AG04449 (cell line): ENCODE results near the gene QRFP.

Source experiments
- CTCF ChIA-PET: fragments of 350-600 bp; formaldehyde crosslinking; extraction: SDS; loops from one replicate; lab custom pipeline; 2021; ENCODE audit warnings: antibody characterized with exemption; lab: Yijun Ruan, JAX
- POLR2A ChIA-PET: fragments of 400-600, 350-600 bp; formaldehyde crosslinking; extraction: SDS; loops from one replicate; lab custom pipeline; 2020; ENCODE audit warnings: antibody characterized with exemption, inconsistent platforms; lab: Yijun Ruan, JAX
- DNase-seq: peaks from one replicate; pipeline ENCODE4 v3.0.0-alpha.2; 2010; ENCODE audit warnings: low read depth, low spot score
- H3K4me3 ChIP-seq: 2 replicates; pipeline ENCODE4 v1.5.1; 2011; ENCODE audit warnings: low read depth, mild to moderate bottlenecking, control low read depth, low read length
- TF ChIP-seq, protein P1 (sequence below): IDR thresholded peaks from one replicate; pipeline ENCODE4 v1.5.1; 2011; ENCODE audit warnings: mild to moderate bottlenecking, moderate library complexity, low read length, control low read depth, inconsistent platforms; ENCODE audit not compliant: insufficient read depth; ENCODE audit errors: missing control alignments

QRFP gene

DNA sequence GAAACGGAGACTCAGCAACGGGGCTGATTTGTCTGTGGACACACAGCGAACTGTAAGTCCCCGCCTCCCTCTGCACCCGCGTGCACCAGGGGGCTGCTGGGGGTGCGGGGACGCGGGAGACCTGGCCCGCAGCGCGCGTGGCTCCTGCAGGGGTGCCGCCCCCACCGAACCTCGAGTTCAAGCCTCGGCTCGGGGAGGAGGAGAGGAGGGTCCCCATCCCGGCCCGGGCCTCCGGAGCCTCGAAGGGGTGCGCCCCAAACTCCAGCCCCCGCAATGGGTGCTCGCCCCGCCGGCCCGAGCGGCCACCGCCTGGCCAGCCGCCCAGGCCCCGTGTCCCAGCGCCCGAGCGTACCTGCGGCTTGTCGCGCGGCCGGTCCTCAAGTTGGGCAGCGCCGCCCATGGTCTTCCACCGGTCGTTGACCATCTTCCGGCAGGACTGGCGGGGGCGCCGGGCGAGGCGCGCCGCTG is 41.6 kb upstream of the QRFP start:
- TF ChIP-seq, protein P1, sequence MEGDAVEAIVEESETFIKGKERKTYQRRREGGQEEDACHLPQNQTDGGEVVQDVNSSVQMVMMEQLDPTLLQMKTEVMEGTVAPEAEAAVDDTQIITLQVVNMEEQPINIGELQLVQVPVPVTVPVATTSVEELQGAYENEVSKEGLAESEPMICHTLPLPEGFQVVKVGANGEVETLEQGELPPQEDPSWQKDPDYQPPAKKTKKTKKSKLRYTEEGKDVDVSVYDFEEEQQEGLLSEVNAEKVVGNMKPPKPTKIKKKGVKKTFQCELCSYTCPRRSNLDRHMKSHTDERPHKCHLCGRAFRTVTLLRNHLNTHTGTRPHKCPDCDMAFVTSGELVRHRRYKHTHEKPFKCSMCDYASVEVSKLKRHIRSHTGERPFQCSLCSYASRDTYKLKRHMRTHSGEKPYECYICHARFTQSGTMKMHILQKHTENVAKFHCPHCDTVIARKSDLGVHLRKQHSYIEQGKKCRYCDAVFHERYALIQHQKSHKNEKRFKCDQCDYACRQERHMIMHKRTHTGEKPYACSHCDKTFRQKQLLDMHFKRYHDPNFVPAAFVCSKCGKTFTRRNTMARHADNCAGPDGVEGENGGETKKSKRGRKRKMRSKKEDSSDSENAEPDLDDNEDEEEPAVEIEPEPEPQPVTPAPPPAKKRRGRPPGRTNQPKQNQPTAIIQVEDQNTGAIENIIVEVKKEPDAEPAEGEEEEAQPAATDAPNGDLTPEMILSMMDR = no peak
- POLR2A ChIA-PET = no interaction called here
- CTCF ChIA-PET = interaction anchor here (4.3 kb wide), 1 partner anchor 72 kb away, joined by 24 read pairs; no protein-coding TSS in a partner anchor
- peak overlapping the region; percentile 55 for H3K4me3 ChIP-seq
- no peak for DNase-seq

DNA sequence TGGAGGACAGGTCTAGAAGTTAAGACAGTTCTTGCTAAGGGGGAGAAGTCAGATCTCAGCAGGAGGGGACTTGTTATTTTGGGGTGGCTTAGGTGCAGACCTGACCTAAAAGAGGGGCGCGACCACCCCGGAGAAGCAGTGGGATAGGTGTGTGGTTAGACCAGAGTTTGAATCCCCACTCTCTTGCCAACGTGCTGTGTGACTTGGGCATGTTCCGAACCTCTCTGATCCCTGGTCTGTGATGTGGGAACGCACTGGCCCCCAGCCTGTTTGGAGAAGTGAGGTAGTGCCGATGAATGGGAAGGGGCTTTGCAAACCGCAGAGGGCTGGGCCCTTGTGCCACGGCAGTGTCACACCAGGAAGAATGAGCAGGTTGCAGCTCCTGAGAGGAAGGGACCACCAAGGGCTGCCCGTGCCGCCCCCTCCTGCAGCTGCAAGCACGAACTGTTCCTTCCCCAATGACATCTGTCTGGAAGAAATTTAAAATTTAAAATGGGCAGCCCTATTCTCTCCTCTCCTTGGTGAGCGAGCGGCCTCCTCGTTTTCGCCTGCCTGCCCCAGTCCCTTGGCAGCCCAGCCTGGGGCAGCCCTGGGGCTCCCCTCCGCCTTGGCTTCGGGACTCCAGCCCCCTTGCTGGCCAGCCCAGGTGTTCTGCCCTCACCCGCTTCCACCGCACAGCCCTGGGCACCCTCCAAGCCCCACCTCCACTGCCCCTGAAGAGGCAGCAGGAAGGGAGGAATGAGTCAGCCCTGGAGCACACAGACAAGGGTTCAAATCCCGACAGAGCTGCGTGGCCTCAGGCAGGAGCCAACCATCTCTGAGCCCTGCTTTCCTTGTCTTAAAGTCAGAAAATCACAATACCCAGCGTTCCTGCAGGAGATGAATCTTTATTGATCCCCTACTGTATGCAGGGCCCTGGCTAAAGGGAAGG is 40.8 kb upstream of the QRFP start:
- ChIA-PET CTCF (interaction anchor here (0.7 to 4.3 kb wide), 6 partner anchors 9 to 231 kb away, joined by 3 to 24 read pairs (median 6); no protein-coding TSS in a partner anchor), POLR2A (no interaction called here)
- TF ChIP-seq, protein P1 = no peak
- H3K4me3 ChIP-seq = peak overlapping the region; percentile 55; the same call in 1 of the 2 replicates
- no peak for DNase-seq

DNA sequence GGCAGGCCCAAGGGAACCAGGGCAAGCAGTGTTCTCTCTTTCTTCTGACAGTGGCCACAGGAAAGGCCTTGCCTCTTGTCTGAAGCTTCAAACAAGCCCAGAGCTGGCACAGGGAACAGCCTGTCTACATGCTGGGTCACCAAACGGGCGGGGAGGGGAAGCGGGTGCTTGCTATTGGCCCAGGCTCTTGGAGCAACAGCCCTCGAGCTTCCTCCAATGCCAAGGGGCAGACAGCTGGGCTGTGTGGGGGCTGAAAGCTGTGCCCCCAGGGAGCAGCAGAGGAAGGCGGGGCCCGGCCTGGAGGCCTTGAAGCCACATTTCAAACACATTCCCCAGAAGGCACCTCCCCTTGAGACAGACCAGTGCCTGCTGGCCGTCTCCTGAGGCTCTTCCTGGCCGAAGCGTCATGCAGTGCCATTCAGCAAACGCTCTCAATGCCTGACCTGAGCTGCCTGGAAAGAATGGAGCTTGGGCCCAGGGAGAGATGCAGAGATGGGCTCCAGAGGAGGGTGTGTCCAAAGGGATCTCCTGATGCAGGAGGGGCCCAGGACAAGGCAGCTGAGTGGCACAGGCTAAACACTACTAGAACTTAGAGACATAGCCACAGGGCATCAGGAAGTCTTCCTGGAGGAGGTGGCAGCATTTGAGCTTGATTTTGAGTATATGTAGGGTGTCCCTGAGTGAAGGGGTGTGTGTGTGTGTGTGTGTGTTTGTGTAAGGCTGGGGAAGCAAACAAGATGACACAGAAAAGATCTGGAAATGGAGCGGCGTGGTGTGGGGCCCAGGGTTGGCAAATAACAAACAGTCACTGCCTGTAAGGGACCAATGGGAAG is 39.9 kb upstream of the QRFP start:
- ChIA-PET POLR2A (interaction anchor here (0.7 to 0.8 kb wide), 2 partner anchors 15 to 161 kb away, joined by 3 read pairs; no protein-coding TSS in a partner anchor), CTCF (interaction anchor here (0.7 to 4.3 kb wide), 6 partner anchors 9 to 230 kb away, joined by 3 to 24 read pairs (median 6); no protein-coding TSS in a partner anchor)
- H3K4me3 ChIP-seq = no peak overlapping the region
- TF ChIP-seq, protein P1 = no peak
- peak; percentile 34 for DNase-seq

DNA sequence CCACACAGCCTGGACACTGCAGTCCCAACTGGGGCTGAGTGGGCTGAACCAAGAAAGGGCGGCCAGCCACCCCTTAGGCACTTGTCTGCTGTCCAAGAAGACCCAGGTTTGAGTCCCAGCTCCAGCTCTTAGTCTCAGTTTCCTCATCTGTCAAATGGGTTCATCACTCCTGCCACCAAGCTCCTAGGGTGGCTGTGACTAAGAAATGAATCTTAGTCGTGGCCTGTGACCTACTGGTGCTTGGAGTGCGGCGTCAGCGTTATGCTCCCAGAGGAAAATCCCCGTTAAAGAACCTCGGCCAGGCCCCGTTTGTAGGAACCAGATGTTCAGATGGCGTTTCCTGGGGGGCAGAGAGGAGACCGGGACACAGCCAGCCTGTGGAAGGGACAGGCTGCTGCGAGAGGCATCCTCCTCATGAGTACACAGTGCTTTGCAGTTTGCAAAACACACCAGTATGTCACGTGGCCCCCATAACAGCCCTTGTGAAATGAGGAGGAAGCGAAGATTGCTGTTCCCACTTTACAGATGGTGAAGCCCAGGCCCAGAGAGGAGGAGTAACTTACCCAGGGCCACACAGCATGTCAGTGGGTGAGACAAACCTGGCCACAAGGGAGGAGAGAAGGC is 39.1 kb upstream of the QRFP start:
- TF ChIP-seq, protein P1 = no peak
- ChIA-PET POLR2A (interaction anchor here (0.7 to 0.8 kb wide), 2 partner anchors 14 to 160 kb away, joined by 3 read pairs; no protein-coding TSS in a partner anchor), CTCF (interaction anchor here (0.7 to 4.4 kb wide), 6 partner anchors 16 to 234 kb away, joined by 3 to 24 read pairs (median 8); no protein-coding TSS in a partner anchor)
- H3K4me3 ChIP-seq = no peak overlapping the region
- DNase-seq = no peak

DNA sequence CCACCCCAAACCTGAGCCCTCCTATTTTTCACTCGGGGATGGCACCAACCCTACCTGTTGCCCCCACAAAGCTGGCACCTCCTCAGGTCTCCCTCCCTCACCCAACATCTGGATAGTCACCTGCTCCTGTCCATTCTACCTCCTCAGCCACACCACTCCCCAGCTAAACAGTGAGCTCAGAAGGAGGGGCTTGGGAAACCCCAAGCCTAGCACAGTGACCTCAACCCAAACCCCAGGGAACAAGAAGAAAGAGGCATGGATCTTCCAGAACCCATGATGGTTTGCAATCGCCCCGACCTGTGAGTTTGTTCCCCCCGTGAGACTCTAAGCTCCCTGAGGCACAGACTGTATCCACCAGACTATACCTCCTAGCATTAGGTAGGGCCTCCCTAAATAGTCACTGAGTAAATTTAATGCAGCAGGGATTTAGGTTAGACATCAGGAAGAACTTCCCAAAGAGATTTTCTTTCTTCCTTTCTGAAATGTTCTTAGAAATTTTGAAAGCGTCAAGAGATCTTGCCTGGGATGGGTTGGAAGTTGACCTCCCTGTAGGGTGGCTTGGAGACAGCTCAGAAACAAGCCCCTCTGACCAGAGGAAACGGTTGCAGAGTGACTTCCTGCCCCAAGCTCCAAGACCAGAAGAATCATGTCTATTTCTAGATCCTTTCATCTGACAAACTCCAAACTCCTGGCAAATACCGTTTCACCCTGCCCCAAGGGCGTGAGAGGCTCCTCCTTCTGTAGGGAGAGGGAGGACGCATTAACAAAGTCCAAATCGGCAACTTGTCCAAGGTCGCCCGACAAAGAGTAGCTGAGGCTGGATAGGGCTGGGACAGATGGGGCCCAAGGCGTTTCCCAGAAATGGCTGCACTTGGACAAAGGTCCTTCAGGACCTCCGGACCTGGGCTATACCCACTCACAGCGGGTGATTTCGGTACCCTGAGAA is 38.4 kb upstream of the QRFP start:
- DNase-seq = no peak
- TF ChIP-seq, protein P1 = no peak
- ChIA-PET POLR2A (interaction anchor here (0.8 kb wide), 1 partner anchor 159 kb away, joined by 3 read pairs; no protein-coding TSS in a partner anchor), CTCF (interaction anchor here (0.7 to 4.4 kb wide), 6 partner anchors 17 to 233 kb away, joined by 3 to 24 read pairs (median 13); no protein-coding TSS in a partner anchor)
- no peak overlapping the region for H3K4me3 ChIP-seq
